Measurements from ENCODE around the gene ZNF445. TPM values are rescaled to one million over a fixed set of nuclear protein-coding genes. Genes with fewer than 3 reads are reported as not detected.

ZNF445 gene
- total and polyA plus RNA-seq, 9 of the 15 experiments (the other 6 are each of a cell fraction or from before 2014, with no cell fraction given), result 1.2 to 26.9 (median 10.6) TPM

DNA sequence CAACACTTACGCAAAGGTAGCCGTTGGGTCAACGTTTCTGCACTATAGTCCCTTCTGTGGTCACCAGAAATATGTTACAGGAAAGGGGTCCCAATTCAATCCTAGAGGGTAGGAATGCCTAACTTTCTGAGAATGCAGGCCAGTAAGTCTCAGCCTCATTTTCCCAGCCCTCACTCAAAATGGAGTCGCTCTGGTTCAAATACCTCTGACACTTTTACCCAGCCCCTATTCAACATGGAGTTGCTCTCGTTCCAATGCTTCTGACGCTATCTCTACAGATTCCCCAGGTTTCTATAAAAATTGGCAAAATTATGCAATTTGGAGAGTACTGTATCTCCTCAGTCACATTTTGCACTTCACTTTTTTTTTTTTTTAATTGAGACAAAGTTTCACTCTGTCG is 39.7 kb downstream of the ZNF445 start (continued):
- TF ChIP-seq, protein P1, sequence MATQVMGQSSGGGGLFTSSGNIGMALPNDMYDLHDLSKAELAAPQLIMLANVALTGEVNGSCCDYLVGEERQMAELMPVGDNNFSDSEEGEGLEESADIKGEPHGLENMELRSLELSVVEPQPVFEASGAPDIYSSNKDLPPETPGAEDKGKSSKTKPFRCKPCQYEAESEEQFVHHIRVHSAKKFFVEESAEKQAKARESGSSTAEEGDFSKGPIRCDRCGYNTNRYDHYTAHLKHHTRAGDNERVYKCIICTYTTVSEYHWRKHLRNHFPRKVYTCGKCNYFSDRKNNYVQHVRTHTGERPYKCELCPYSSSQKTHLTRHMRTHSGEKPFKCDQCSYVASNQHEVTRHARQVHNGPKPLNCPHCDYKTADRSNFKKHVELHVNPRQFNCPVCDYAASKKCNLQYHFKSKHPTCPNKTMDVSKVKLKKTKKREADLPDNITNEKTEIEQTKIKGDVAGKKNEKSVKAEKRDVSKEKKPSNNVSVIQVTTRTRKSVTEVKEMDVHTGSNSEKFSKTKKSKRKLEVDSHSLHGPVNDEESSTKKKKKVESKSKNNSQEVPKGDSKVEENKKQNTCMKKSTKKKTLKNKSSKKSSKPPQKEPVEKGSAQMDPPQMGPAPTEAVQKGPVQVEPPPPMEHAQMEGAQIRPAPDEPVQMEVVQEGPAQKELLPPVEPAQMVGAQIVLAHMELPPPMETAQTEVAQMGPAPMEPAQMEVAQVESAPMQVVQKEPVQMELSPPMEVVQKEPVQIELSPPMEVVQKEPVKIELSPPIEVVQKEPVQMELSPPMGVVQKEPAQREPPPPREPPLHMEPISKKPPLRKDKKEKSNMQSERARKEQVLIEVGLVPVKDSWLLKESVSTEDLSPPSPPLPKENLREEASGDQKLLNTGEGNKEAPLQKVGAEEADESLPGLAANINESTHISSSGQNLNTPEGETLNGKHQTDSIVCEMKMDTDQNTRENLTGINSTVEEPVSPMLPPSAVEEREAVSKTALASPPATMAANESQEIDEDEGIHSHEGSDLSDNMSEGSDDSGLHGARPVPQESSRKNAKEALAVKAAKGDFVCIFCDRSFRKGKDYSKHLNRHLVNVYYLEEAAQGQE (IDR thresholded peaks at IDR 0.05; ENCODE audit: borderline replicate concordance), result no peak
- TF ChIP-seq, protein P1 (CRISPR knock-in tag; IDR thresholded peaks at IDR 0.05; ENCODE audit: low read depth), result no peak
- TF ChIP-seq NRF1 (conservative IDR thresholded peaks at IDR 0.05 in 1 of 2, IDR thresholded peaks at IDR 0.05 in 1 of 2) (no peak), ZNF77 (CRISPR knock-in tag; IDR thresholded peaks at IDR 0.05) (no peak), ZNF445 (CRISPR knock-in tag; IDR thresholded peaks at IDR 0.05; ENCODE audit: low read depth) (peak; percentile 75; the same call in 1 of the 2 replicates), ZNF134 (CRISPR knock-in tag; conservative IDR thresholded peaks at IDR 0.05) (peak; percentile 71), NCOA4 (IDR thresholded peaks at IDR 0.05; ENCODE audit: partially characterized antibody) (no peak), ZNF551 (CRISPR knock-in tag; IDR thresholded peaks at IDR 0.05) (no peak), ZBTB1 (CRISPR knock-in tag; IDR thresholded peaks at IDR 0.05; ENCODE audit: borderline replicate concordance, low read depth) (no peak), U2AF1 (optimal IDR thresholded peaks at IDR 0.05; ENCODE audit: low read depth, low read length) (no peak), ZNF23 (CRISPR knock-in tag; IDR thresholded peaks at IDR 0.05) (peak; percentile 67; the same call in 1 of the 2 replicates), SMARCE1 (IDR thresholded peaks at IDR 0.05) (no peak), JUND (IDR thresholded peaks at IDR 0.05; ENCODE audit: borderline replicate concordance, low read depth, low read length) (no peak), JUND (tag; IDR thresholded peaks at IDR 0.05; ENCODE audit: borderline replicate concordance, low read depth, low read length) (peak; percentile 38; the same call in 1 of the 3 replicates), ZNF408 (CRISPR knock-in tag; IDR thresholded peaks at IDR 0.05; ENCODE audit: low read depth) (no peak), MXI1 (IDR thresholded peaks at IDR 0.05; ENCODE audit: low read depth, low read length) (no peak), KLF1 (tag; IDR thresholded peaks at IDR 0.05) (no peak)
- TF ChIP-seq, protein P2, sequence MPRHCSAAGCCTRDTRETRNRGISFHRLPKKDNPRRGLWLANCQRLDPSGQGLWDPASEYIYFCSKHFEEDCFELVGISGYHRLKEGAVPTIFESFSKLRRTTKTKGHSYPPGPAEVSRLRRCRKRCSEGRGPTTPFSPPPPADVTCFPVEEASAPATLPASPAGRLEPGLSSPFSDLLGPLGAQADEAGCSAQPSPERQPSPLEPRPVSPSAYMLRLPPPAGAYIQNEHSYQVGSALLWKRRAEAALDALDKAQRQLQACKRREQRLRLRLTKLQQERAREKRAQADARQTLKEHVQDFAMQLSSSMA (CRISPR knock-in tag; IDR thresholded peaks at IDR 0.05), result no peak
- TF ChIP-seq, protein P3, sequence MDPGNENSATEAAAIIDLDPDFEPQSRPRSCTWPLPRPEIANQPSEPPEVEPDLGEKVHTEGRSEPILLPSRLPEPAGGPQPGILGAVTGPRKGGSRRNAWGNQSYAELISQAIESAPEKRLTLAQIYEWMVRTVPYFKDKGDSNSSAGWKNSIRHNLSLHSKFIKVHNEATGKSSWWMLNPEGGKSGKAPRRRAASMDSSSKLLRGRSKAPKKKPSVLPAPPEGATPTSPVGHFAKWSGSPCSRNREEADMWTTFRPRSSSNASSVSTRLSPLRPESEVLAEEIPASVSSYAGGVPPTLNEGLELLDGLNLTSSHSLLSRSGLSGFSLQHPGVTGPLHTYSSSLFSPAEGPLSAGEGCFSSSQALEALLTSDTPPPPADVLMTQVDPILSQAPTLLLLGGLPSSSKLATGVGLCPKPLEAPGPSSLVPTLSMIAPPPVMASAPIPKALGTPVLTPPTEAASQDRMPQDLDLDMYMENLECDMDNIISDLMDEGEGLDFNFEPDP (CRISPR knock-in tag; IDR thresholded peaks at IDR 0.05), result peak; percentile 86; the same call in 1 of the 2 replicates

Measured in K562 (cell line).